ENCODE results near the gene TDRD10.
A peak's percentile ranks its signal among the peaks of the same experiment; 100 is the strongest.

The TDRD10 gene

GRCh38 chr1:154552036-154552435, 50.0 kb downstream of the TDRD10 start:
- TF ChIP-seq CSDC2 (CRISPR knock-in tag; IDR thresholded peaks at IDR 0.05) = no peak
- ATAC-seq = no peak

- TF ChIP-seq SNAI2 (CRISPR knock-in tag; IDR thresholded peaks at IDR 0.05) = no peak
- no peak for TF ChIP-seq CREB5 (CRISPR knock-in tag; IDR thresholded peaks at IDR 0.05; ENCODE audit: low read depth)
- TF ChIP-seq ZC3H10 (CRISPR knock-in tag; IDR thresholded peaks at IDR 0.05) = no peak
- TF ChIP-seq OSR1 (CRISPR knock-in tag; IDR thresholded peaks at IDR 0.05) = no peak
- TF ChIP-seq PPARA (CRISPR knock-in tag; IDR thresholded peaks at IDR 0.05; ENCODE audit: borderline replicate concordance) = no peak
- TF ChIP-seq ZNF70 (CRISPR knock-in tag; IDR thresholded peaks at IDR 0.05) = no peak
- no peak for TF ChIP-seq CSRNP3 (CRISPR knock-in tag; IDR thresholded peaks at IDR 0.05)
- TF ChIP-seq TCF4 (CRISPR knock-in tag; IDR thresholded peaks at IDR 0.05; ENCODE audit: borderline replicate concordance) = no peak
- no peak for ATAC-seq
Observed at GRCh38 chr1:154553056-154554030, 51.3 kb downstream of the TDRD10 start.

- ATAC-seq = peak; percentile 31; the same call in 2 of the 3 replicates
- TF ChIP-seq CREB5 (CRISPR knock-in tag; IDR thresholded peaks at IDR 0.05; ENCODE audit: low read depth) = no peak
- no peak for TF ChIP-seq ZNF8 (CRISPR knock-in tag; IDR thresholded peaks at IDR 0.05)
- TF ChIP-seq TOX (CRISPR knock-in tag; IDR thresholded peaks at IDR 0.05; ENCODE audit: borderline replicate concordance) = no peak
- no peak for TF ChIP-seq ARNTL (CRISPR knock-in tag; IDR thresholded peaks at IDR 0.05; ENCODE audit: borderline replicate concordance, low read depth)
- no peak for TF ChIP-seq PPARA (CRISPR knock-in tag; IDR thresholded peaks at IDR 0.05; ENCODE audit: borderline replicate concordance)
- TF ChIP-seq GLIS3 (CRISPR knock-in tag; IDR thresholded peaks at IDR 0.05) = no peak
- no peak for TF ChIP-seq CSDC2 (CRISPR knock-in tag; IDR thresholded peaks at IDR 0.05)
- TF ChIP-seq SNAI2 (CRISPR knock-in tag; IDR thresholded peaks at IDR 0.05) = no peak
- no peak for TF ChIP-seq CSRNP3 (CRISPR knock-in tag; IDR thresholded peaks at IDR 0.05)
- no peak for TF ChIP-seq OSR1 (CRISPR knock-in tag; IDR thresholded peaks at IDR 0.05)
- TF ChIP-seq BACH2 (CRISPR knock-in tag; IDR thresholded peaks at IDR 0.05; ENCODE audit: borderline replicate concordance) = no peak
- no peak for TF ChIP-seq POU6F1 (CRISPR knock-in tag; IDR thresholded peaks at IDR 0.05; ENCODE audit: borderline replicate concordance, low read depth)
- TF ChIP-seq ZC3H10 (CRISPR knock-in tag; IDR thresholded peaks at IDR 0.05) = no peak
- no peak for TF ChIP-seq RARB (CRISPR knock-in tag; IDR thresholded peaks at IDR 0.05)
- TF ChIP-seq ESRRG (CRISPR knock-in tag; IDR thresholded peaks at IDR 0.05) = no peak
- no peak for TF ChIP-seq ISL1 (CRISPR knock-in tag; IDR thresholded peaks at IDR 0.05)
- no peak for TF ChIP-seq PATZ1 (CRISPR knock-in tag; IDR thresholded peaks at IDR 0.05; ENCODE audit: borderline replicate concordance)
Observed at GRCh38 chr1:154556422-154556821, 54.4 kb downstream of the TDRD10 start.

Data from SK-N-SH treated with all-trans-retinoic acid at 6 μM for 48 hours (cell line).